Adrenal gland (tissue), 12 donors: Measurements from ENCODE around the gene ANKRD13A. TPM values are rescaled to one million over a fixed set of nuclear protein-coding genes. Genes with fewer than 3 reads are reported as not detected.

Source experiments
- DNase-seq, 7 donors: peaks; one replicate each; pipeline ENCODE4 v3.0.0-alpha.2; 2019 to 2020
- H3K27ac ChIP-seq, 5 donors: fragments of 200-600 bp; sonication (generic) in 4 of 5; 1 replicate in 3 of 5; 2 replicates in 2 of 5; pipeline versions ENCODE4 v1.5.1 to v1.8.0; 2016 to 2020; ENCODE audit warnings: mild to moderate bottlenecking in 1 of 5
- H3K27me3 ChIP-seq: fragments of 200-600 bp; 2 replicates; pipeline ENCODE4 v1.8.0; 2021
- H3K36me3 ChIP-seq, 2 donors: fragments of 200-600 bp; replicated peaks in 1 of 2; 1 replicate in 1 of 2; 2 replicates in 1 of 2; pipeline versions ENCODE4 v1.5.1 to v1.8.0; 2018 to 2022
- H3K4me1 ChIP-seq, 2 donors: fragments of 200-600 bp; replicated peaks in 1 of 2; 1 replicate in 1 of 2; 2 replicates in 1 of 2; pipeline versions ENCODE4 v1.5.1 to v1.8.0; 2018 to 2021
- H3K4me3 ChIP-seq, 4 donors: fragments of 200-600 bp; sonication (generic) in 3 of 4; one replicate each; pipeline ENCODE4 v1.5.1; 2016 to 2018
- H3K9me3 ChIP-seq, 3 donors: fragments of 200-600 bp; sonication (generic) in 1 of 3; replicated peaks in 1 of 3; 1 replicate in 2 of 3; 2 replicates in 1 of 3; pipeline versions ENCODE4 v1.5.1 to v1.8.0; 2016 to 2021
- CTCF ChIP-seq, 6 experiments: fragments of 450-650 bp in 4 of 6; fragments of 200-600 bp in 2 of 6; sonication (generic) in 1 of 6; IDR thresholded peaks; 1 replicate in 5 of 6; 2 replicates in 1 of 6; pipeline versions ENCODE4 v1.5.1 to v1.8.0; 2016 to 2021; ENCODE audit warnings: antibody characterized with exemption in 6 of 6, mild to moderate bottlenecking in 2 of 6, moderate library complexity in 1 of 6
- POLR2A ChIP-seq, 2 donors: fragments of 450-650 bp; IDR thresholded peaks; one replicate each; pipeline ENCODE4 v1.6.1; 2017; ENCODE audit warnings: antibody characterized with exemption in 2 of 2, mild to moderate bottlenecking in 2 of 2, moderate library complexity in 1 of 2
- WGBS, 4 donors: extraction: QIAGEN DNeasy Blood & Tissue Kit in 2 of 4; methylation state at CpG; one replicate each; pipeline versions ENCODE4 v1.1.5 to v1.1.7; 2013 to 2017; 5-methylcytosine and 5-hydroxymethylcytosine counted together
- intact Hi-C, 2 donors: fragments of 100-400 bp; cut with DNase I; formaldehyde crosslinking; loops; one replicate each; pipeline versions ENCODE4 v1.14.1 to v1.15.0; 2022 to 2023
- polyA plus RNA-seq, 3 donors: library from polyadenylated mRNA; stranded (reverse); fragments of 200-250 nt in 2 of 3; fragments of 350-450 nt in 1 of 3; fragmentation: Illumina TruSeq in 1 of 3; extraction: RNeasy Lipid Tissue Mini Kit (QIAGEN cat#74804) in 1 of 3; gene quantifications; one replicate each; pipeline ENCODE4 v1.2.3, GENCODE V29; 2013 to 2014
- total RNA-seq, 9 donors: library from RNA; depleted of rRNA in 4 of 9; stranded (reverse); fragments of >200 nt in 4 of 9; fragments of 120-200 nt in 1 of 9; fragmentation: NEBNext Ultra II Directional in 1 of 9; extraction: Animal tissue kit (Norgen Biotek cat#: 25700) in 1 of 9; gene quantifications; one replicate each; pipeline versions ENCODE4 v1.1.0 to v1.2.4, GENCODE V29; 2013 to 2023
- donor health status: healthy with polysubstance abuse.
- donor health status: Bipolar disorder and iron deficiency.
- donor health status: DM: yes; HTN: yes; CAD: no.
- donor health status: DM: no; HTN: no; CAD: no.
- donor health status: DM: no; HTN: no; CAD: no.
- donor health status: DM: yes; HTN: yes; CAD: no.

Gene ANKRD13A
- total and polyA plus RNA-seq, 12 donors: 17.1 to 84.5 (median 41.7) TPM

GRCh38 chr12:109951751-109952150 is 47.5 kb upstream of the ANKRD13A start:
- Histone ChIP-seq H3K27ac (peak overlapping the region; percentile 9 to 89 (median 55)), H3K4me3 (no peak overlapping the region), H3K27me3 (no peaks in the 10 kb centered on the region), H3K4me1 (peaks cover 27 to 59% of the 10 kb centered on the region in 2 donors), H3K9me3 (no peaks in the 10 kb centered on the region), H3K36me3 (peaks cover 0 to 90% of the 10 kb centered on the region in 2 donors)
- TF ChIP-seq POLR2A (IDR thresholded peaks at IDR 0.05) (no peak), CTCF (IDR thresholded peaks at IDR 0.05) (no peak)
- peak; percentile 14 to 75 (median 58) for DNase-seq
- intact Hi-C loops: no loop called here
- 69 to 86% (median 71%) methylated on average over 7 of the region's 7 CpGs for WGBS, 4 donors

- H3K9me3 ChIP-seq: no peaks in the 10 kb centered on the region
- WGBS, 4 donors: 84 to 92% (median 90%) methylated on average over 11 of the region's 11 CpGs
- H3K36me3 ChIP-seq: peaks cover 0 to 90% of the 10 kb centered on the region in 2 donors
- intact Hi-C loops: no loop called here
- TF ChIP-seq CTCF (IDR thresholded peaks at IDR 0.05) (no peak), POLR2A (IDR thresholded peaks at IDR 0.05) (no peak)
- no peak overlapping the region for H3K4me3 ChIP-seq
- peak overlapping the region in 4 of 5 donors; percentile 46 to 89 (median 69) for H3K27ac ChIP-seq
- H3K27me3 ChIP-seq: no peaks in the 10 kb centered on the region
- peak in 3 of 7 donors; percentile 13 to 62 (median 19) for DNase-seq
- peaks cover 25 to 54% of the 10 kb centered on the region in 2 donors for H3K4me1 ChIP-seq
Observed at GRCh38 chr12:109952160-109952858, 46.9 kb upstream of the ANKRD13A start.

- no peak for TF ChIP-seq CTCF (IDR thresholded peaks at IDR 0.05)
- TF ChIP-seq POLR2A (IDR thresholded peaks at IDR 0.05): no peak
- Histone ChIP-seq H3K27me3 (no peaks in the 10 kb centered on the region), H3K9me3 (no peaks in the 10 kb centered on the region), H3K27ac (peak overlapping the region in 3 of 5 donors; percentile 55 to 89 (median 83)), H3K36me3 (peaks cover 0 to 90% of the 10 kb centered on the region in 2 donors), H3K4me1 (peaks cover 25 to 48% of the 10 kb centered on the region in 2 donors), H3K4me3 (no peak overlapping the region)
- DNase-seq: no peak
- intact Hi-C loops: no loop called here
- 93 to 95% (median 94%) methylated on average over 6 to 8 of the region's 8 CpGs for WGBS, 4 donors
Observed at GRCh38 chr12:109952873-109953272, 46.4 kb upstream of the ANKRD13A start.

GRCh38 chr12:109953656-109954055 is 45.6 kb upstream of the ANKRD13A start:
- H3K4me3 ChIP-seq: no peak overlapping the region
- peaks cover 21 to 40% of the 10 kb centered on the region in 2 donors for H3K4me1 ChIP-seq
- H3K36me3 ChIP-seq: peaks cover 0 to 90% of the 10 kb centered on the region in 2 donors
- intact Hi-C loops: no loop called here
- WGBS, 4 donors: 95 to 99% (median 95%) methylated on average over 5 of the region's 5 CpGs
- H3K27me3 ChIP-seq: no peaks in the 10 kb centered on the region
- no peak overlapping the region for H3K27ac ChIP-seq
- TF ChIP-seq CTCF (IDR thresholded peaks at IDR 0.05): no peak
- no peak for TF ChIP-seq POLR2A (IDR thresholded peaks at IDR 0.05)
- DNase-seq: no peak
- H3K9me3 ChIP-seq: no peaks in the 10 kb centered on the region
